Measurements from ENCODE around the gene CALCB. TPM values are rescaled to one million over a fixed set of nuclear protein-coding genes. Genes with fewer than 3 reads are reported as not detected.

The CALCB gene
- total and polyA plus RNA-seq, 4 donors: 0.02 to 1.2 (median 0.39) TPM

DNA sequence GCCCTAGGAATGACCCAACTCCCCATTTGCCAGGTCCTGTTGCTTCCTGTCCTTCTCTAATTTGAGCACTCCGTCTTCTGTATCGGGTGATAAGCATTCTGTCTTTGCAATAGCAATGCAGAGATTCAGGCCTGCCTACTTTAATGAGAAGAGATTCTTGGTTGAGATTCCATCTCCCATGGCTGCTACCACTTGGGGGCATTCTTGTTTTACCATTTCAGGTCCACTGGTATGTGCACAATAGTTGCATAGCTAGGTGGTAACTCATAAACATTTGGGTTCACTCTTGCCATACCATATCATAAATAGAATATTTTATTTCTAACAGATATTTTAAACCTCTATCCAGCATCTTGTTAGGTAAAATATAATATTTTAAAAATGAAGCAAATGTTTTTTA lies 34.4 kb upstream of the CALCB start:
- no peaks in the 10 kb centered on the region for H3K4me1 ChIP-seq (ENCODE audit: control insufficient read depth in 4 of 4, insufficient read depth in 4 of 4, low read length in 3 of 4)
- TF ChIP-seq, protein P1, sequence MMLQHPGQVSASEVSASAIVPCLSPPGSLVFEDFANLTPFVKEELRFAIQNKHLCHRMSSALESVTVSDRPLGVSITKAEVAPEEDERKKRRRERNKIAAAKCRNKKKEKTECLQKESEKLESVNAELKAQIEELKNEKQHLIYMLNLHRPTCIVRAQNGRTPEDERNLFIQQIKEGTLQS (IDR thresholded peaks at IDR 0.05): no peak
- no peak for TF ChIP-seq FOXA1 (IDR thresholded peaks at IDR 0.05)
- TF ChIP-seq MAX (IDR thresholded peaks at IDR 0.05): no peak
- TF ChIP-seq GABPA (IDR thresholded peaks at IDR 0.05 in 1 of 2, conservative IDR thresholded peaks at IDR 0.05 in 1 of 2): no peak
- TF ChIP-seq HNF4A (conservative IDR thresholded peaks at IDR 0.05): no peak
- no peak for TF ChIP-seq HNF4G (IDR thresholded peaks at IDR 0.05)
- no peak for TF ChIP-seq SP1 (IDR thresholded peaks at IDR 0.05)
- TF ChIP-seq, protein P2, sequence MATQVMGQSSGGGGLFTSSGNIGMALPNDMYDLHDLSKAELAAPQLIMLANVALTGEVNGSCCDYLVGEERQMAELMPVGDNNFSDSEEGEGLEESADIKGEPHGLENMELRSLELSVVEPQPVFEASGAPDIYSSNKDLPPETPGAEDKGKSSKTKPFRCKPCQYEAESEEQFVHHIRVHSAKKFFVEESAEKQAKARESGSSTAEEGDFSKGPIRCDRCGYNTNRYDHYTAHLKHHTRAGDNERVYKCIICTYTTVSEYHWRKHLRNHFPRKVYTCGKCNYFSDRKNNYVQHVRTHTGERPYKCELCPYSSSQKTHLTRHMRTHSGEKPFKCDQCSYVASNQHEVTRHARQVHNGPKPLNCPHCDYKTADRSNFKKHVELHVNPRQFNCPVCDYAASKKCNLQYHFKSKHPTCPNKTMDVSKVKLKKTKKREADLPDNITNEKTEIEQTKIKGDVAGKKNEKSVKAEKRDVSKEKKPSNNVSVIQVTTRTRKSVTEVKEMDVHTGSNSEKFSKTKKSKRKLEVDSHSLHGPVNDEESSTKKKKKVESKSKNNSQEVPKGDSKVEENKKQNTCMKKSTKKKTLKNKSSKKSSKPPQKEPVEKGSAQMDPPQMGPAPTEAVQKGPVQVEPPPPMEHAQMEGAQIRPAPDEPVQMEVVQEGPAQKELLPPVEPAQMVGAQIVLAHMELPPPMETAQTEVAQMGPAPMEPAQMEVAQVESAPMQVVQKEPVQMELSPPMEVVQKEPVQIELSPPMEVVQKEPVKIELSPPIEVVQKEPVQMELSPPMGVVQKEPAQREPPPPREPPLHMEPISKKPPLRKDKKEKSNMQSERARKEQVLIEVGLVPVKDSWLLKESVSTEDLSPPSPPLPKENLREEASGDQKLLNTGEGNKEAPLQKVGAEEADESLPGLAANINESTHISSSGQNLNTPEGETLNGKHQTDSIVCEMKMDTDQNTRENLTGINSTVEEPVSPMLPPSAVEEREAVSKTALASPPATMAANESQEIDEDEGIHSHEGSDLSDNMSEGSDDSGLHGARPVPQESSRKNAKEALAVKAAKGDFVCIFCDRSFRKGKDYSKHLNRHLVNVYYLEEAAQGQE (IDR thresholded peaks at IDR 0.05): no peak
- no peak for TF ChIP-seq FOXA2 (IDR thresholded peaks at IDR 0.05)
- no peak for TF ChIP-seq YY1 (IDR thresholded peaks at IDR 0.05)
- TF ChIP-seq, protein P3, sequence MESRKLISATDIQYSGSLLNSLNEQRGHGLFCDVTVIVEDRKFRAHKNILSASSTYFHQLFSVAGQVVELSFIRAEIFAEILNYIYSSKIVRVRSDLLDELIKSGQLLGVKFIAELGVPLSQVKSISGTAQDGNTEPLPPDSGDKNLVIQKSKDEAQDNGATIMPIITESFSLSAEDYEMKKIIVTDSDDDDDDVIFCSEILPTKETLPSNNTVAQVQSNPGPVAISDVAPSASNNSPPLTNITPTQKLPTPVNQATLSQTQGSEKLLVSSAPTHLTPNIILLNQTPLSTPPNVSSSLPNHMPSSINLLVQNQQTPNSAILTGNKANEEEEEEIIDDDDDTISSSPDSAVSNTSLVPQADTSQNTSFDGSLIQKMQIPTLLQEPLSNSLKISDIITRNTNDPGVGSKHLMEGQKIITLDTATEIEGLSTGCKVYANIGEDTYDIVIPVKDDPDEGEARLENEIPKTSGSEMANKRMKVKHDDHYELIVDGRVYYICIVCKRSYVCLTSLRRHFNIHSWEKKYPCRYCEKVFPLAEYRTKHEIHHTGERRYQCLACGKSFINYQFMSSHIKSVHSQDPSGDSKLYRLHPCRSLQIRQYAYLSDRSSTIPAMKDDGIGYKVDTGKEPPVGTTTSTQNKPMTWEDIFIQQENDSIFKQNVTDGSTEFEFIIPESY (IDR thresholded peaks at IDR 0.05): no peak
- H3K36me3 ChIP-seq (ENCODE audit: control insufficient read depth in 4 of 4, insufficient read depth in 3 of 4, low read depth in 1 of 4, low read length in 3 of 4): no peaks in the 10 kb centered on the region
- no peak overlapping the region for H3K4me3 ChIP-seq (ENCODE audit: low read depth in 1 of 3, low read length in 3 of 3)
- H3K9me3 ChIP-seq (ENCODE audit: control insufficient read depth in 4 of 4, low read length in 3 of 4): no peaks in the 10 kb centered on the region
- WGBS: 80% methylated on average over 2 of the region's 2 CpGs
- H3K27me3 ChIP-seq (ENCODE audit: control insufficient read depth in 4 of 4, insufficient read depth in 4 of 4, low read length in 3 of 4): peaks cover 0 to 2% (median 0%) of the 10 kb centered on the region in 4 donors
- no peak for DNase-seq (ENCODE audit: low spot score)
- H3K9ac ChIP-seq (ENCODE audit: low read depth in 1 of 2, low read length in 2 of 2): no peak overlapping the region
- no peak overlapping the region for H3K27ac ChIP-seq (ENCODE audit: low read depth in 1 of 2, low read length in 2 of 2)

GRCh38 chr11:15045209-15045608 lies 28.2 kb upstream of the CALCB start:
- H3K36me3 ChIP-seq (ENCODE audit: control insufficient read depth in 4 of 4, insufficient read depth in 3 of 4, low read depth in 1 of 4, low read length in 3 of 4): no peaks in the 10 kb centered on the region
- TF ChIP-seq, protein P2 (IDR thresholded peaks at IDR 0.05): no peak
- no peak for TF ChIP-seq HNF4A (conservative IDR thresholded peaks at IDR 0.05)
- TF ChIP-seq RAD21 (IDR thresholded peaks at IDR 0.05): no peak
- no peak for TF ChIP-seq SP1 (IDR thresholded peaks at IDR 0.05)
- no peak for TF ChIP-seq RXRA (IDR thresholded peaks at IDR 0.05)
- TF ChIP-seq, protein P1 (IDR thresholded peaks at IDR 0.05): no peak
- no peak for TF ChIP-seq GABPA (IDR thresholded peaks at IDR 0.05 in 1 of 2, conservative IDR thresholded peaks at IDR 0.05 in 1 of 2)
- TF ChIP-seq, protein P3 (IDR thresholded peaks at IDR 0.05): no peak
- no peak for TF ChIP-seq MAX (IDR thresholded peaks at IDR 0.05)
- TF ChIP-seq TAF1 (conservative IDR thresholded peaks at IDR 0.05): no peak
- TF ChIP-seq, protein P4, sequence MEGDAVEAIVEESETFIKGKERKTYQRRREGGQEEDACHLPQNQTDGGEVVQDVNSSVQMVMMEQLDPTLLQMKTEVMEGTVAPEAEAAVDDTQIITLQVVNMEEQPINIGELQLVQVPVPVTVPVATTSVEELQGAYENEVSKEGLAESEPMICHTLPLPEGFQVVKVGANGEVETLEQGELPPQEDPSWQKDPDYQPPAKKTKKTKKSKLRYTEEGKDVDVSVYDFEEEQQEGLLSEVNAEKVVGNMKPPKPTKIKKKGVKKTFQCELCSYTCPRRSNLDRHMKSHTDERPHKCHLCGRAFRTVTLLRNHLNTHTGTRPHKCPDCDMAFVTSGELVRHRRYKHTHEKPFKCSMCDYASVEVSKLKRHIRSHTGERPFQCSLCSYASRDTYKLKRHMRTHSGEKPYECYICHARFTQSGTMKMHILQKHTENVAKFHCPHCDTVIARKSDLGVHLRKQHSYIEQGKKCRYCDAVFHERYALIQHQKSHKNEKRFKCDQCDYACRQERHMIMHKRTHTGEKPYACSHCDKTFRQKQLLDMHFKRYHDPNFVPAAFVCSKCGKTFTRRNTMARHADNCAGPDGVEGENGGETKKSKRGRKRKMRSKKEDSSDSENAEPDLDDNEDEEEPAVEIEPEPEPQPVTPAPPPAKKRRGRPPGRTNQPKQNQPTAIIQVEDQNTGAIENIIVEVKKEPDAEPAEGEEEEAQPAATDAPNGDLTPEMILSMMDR (IDR thresholded peaks at IDR 0.05; ENCODE audit: low read depth, low read length, missing input control): no peak
- no peak for TF ChIP-seq HNF4G (IDR thresholded peaks at IDR 0.05)
- TF ChIP-seq YY1 (IDR thresholded peaks at IDR 0.05): no peak
- TF ChIP-seq FOXA2 (IDR thresholded peaks at IDR 0.05): no peak
- no peak overlapping the region for H3K27ac ChIP-seq (ENCODE audit: low read depth in 1 of 2, low read length in 2 of 2)
- no peaks in the 10 kb centered on the region for H3K9me3 ChIP-seq (ENCODE audit: control insufficient read depth in 4 of 4, low read length in 3 of 4)
- DNase-seq (ENCODE audit: low spot score): no peak
- no peak overlapping the region for H3K4me3 ChIP-seq (ENCODE audit: low read depth in 1 of 3, low read length in 3 of 3)
- H3K4me1 ChIP-seq (ENCODE audit: control insufficient read depth in 4 of 4, insufficient read depth in 4 of 4, low read length in 3 of 4): no peaks in the 10 kb centered on the region
- H3K9ac ChIP-seq (ENCODE audit: low read depth in 1 of 2, low read length in 2 of 2): no peak overlapping the region
- no peaks in the 10 kb centered on the region for H3K27me3 ChIP-seq (ENCODE audit: control insufficient read depth in 4 of 4, insufficient read depth in 4 of 4, low read length in 3 of 4)

Measured in liver (tissue), 9 donors.